HEK293 (cell line): ENCODE data around the gene PDHB.

Source experiments
- CTCF ChIA-PET: fragments of 350-600 bp; formaldehyde crosslinking; extraction: SDS; loops from one replicate; lab custom pipeline; 2021; ENCODE audit warnings: antibody characterized with exemption; lab: Yijun Ruan, JAX
- POLR2A ChIA-PET: fragments of 300-600 bp; formaldehyde crosslinking; extraction: SDS; loops from one replicate; lab custom pipeline; 2020; ENCODE audit warnings: antibody characterized with exemption, inconsistent platforms; lab: Yijun Ruan, JAX
- H3K27ac ChIP-seq: fragments of 200-500 bp; sonication (Bioruptor generic); 2 replicates; pipeline ENCODE4 v1.5.1; 2014; ENCODE audit warnings: low read depth, low read length, control low read depth, inconsistent platforms; ENCODE audit errors: extremely low read depth
- H3K36me3 ChIP-seq, 2 experiments: fragments of 200-500 bp in 1 of 2; sonication (Bioruptor generic) in 1 of 2; 1 replicate in 1 of 2; 2 replicates in 1 of 2; pipeline ENCODE4 v1.5.1; 2014 to 2017; ENCODE audit warnings: inconsistent platforms in 2 of 2, low read length in 2 of 2; ENCODE audit not compliant: control insufficient read depth in 2 of 2, insufficient read depth in 1 of 2
- H3K4me1 ChIP-seq: fragments of 200-500 bp; sonication (Bioruptor generic); 2 replicates; pipeline ENCODE4 v1.5.1; 2014; ENCODE audit warnings: mild to moderate bottlenecking, low read length, inconsistent platforms; ENCODE audit not compliant: control insufficient read depth, insufficient read depth
- H3K4me3 ChIP-seq: 2 replicates; pipeline ENCODE4 v1.5.1; 2011; ENCODE audit warnings: low read depth, mild to moderate bottlenecking, control low read depth, low read length, moderate library complexity
- H3K9me3 ChIP-seq: fragments of 200-500 bp; sonication (Bioruptor generic); 2 replicates; pipeline ENCODE4 v1.5.1; 2014; ENCODE audit warnings: low read depth, low read length, inconsistent platforms; ENCODE audit not compliant: control insufficient read depth, insufficient read depth
- GLI4 ChIP-seq: fragments of 450-650 bp; formaldehyde crosslinking; IDR thresholded peaks from 2 replicates; pipeline ENCODE4 v1.5.1; 2016; ENCODE audit warnings: missing biosample characterization, missing genetic modification characterization
- TRIM28 ChIP-seq: IDR thresholded peaks from 2 replicates; pipeline ENCODE4 v1.6.1; 2011; ENCODE audit warnings: low read length, control low read depth, borderline replicate concordance
- ZBTB48 ChIP-seq: fragments of 450-650 bp; formaldehyde crosslinking; IDR thresholded peaks from 2 replicates; pipeline ENCODE4 v1.5.1; 2016; ENCODE audit warnings: missing biosample characterization, missing genetic modification characterization
- ZBTB49 ChIP-seq: fragments of 450-650 bp; formaldehyde crosslinking; IDR thresholded peaks from 2 replicates; pipeline ENCODE4 v1.5.1; 2016; ENCODE audit warnings: missing biosample characterization, missing genetic modification characterization, low read depth
- ZFP37 ChIP-seq: fragments of 450-650 bp; formaldehyde crosslinking; IDR thresholded peaks from 2 replicates; pipeline ENCODE4 v1.5.1; 2016; ENCODE audit warnings: missing biosample characterization, missing genetic modification characterization
- ZNF16 ChIP-seq: fragments of 450-650 bp; formaldehyde crosslinking; IDR thresholded peaks from 2 replicates; pipeline ENCODE4 v1.5.1; 2016; ENCODE audit warnings: low read depth, missing biosample characterization, missing genetic modification characterization
- ZNF184 ChIP-seq: fragments of 450-650 bp; IDR thresholded peaks from 2 replicates; pipeline ENCODE4 v1.5.1; 2018; ENCODE audit warnings: missing biosample characterization, mild to moderate bottlenecking, missing genetic modification characterization
- ZNF302 ChIP-seq: fragments of 450-650 bp; formaldehyde crosslinking; IDR thresholded peaks from 2 replicates; pipeline ENCODE4 v1.5.1; 2016; ENCODE audit warnings: missing biosample characterization, missing genetic modification characterization, low read depth
- ZNF37A ChIP-seq: fragments of 450-650 bp; IDR thresholded peaks from 2 replicates; pipeline ENCODE4 v1.5.1; 2018; ENCODE audit warnings: missing biosample characterization, missing genetic modification characterization
- ZNF423 ChIP-seq: fragments of 450-650 bp; formaldehyde crosslinking; IDR thresholded peaks from 2 replicates; pipeline ENCODE4 v1.5.1; 2016; ENCODE audit warnings: missing biosample characterization, missing genetic modification characterization
- ZNF488 ChIP-seq: fragments of 450-650 bp; formaldehyde crosslinking; IDR thresholded peaks from 2 replicates; pipeline ENCODE4 v1.5.1; 2016; ENCODE audit warnings: missing biosample characterization, missing genetic modification characterization
- ZNF501 ChIP-seq: fragments of 450-650 bp; formaldehyde crosslinking; IDR thresholded peaks from 2 replicates; pipeline ENCODE4 v1.5.1; 2016; ENCODE audit warnings: missing biosample characterization, missing genetic modification characterization
- ZNF560 ChIP-seq: fragments of 450-650 bp; formaldehyde crosslinking; IDR thresholded peaks from 2 replicates; pipeline ENCODE4 v1.5.1; 2017; ENCODE audit warnings: missing biosample characterization, missing genetic modification characterization, borderline replicate concordance
- ZNF571 ChIP-seq: fragments of 450-650 bp; formaldehyde crosslinking; IDR thresholded peaks from 2 replicates; pipeline ENCODE4 v1.5.0; 2017; ENCODE audit warnings: missing biosample characterization, missing genetic modification characterization
- ZNF629 ChIP-seq: fragments of 450-650 bp; formaldehyde crosslinking; IDR thresholded peaks from 2 replicates; pipeline ENCODE4 v1.5.1; 2017; ENCODE audit warnings: missing biosample characterization, missing genetic modification characterization
- ZNF704 ChIP-seq: fragments of 450-650 bp; formaldehyde crosslinking; IDR thresholded peaks from 2 replicates; pipeline ENCODE4 v1.5.1; 2016; ENCODE audit warnings: missing biosample characterization, missing genetic modification characterization
- ZNF707 ChIP-seq: fragments of 450-650 bp; formaldehyde crosslinking; IDR thresholded peaks from 2 replicates; pipeline ENCODE4 v1.5.1; 2016; ENCODE audit warnings: missing biosample characterization, missing genetic modification characterization
- ZSCAN30 ChIP-seq: fragments of 450-650 bp; IDR thresholded peaks from 2 replicates; pipeline ENCODE4 v1.5.1; 2018; ENCODE audit warnings: missing biosample characterization, mild to moderate bottlenecking, missing genetic modification characterization, moderate library complexity

Gene PDHB

GRCh38 chr3:58377750-58378149, 55.9 kb downstream of the PDHB start:
- TF ChIP-seq ZBTB48 (tag by site-specific recombination) (no peak), ZNF704 (tag by site-specific recombination) (no peak), ZNF423 (tag by site-specific recombination) (no peak), ZNF629 (tag by site-specific recombination) (no peak), ZSCAN30 (tag by site-specific recombination) (no peak), ZFP37 (tag by site-specific recombination) (no peak), ZNF302 (tag by site-specific recombination) (no peak), ZNF488 (no peak), ZNF707 (tag by site-specific recombination) (no peak), ZNF571 (tag by site-specific recombination) (no peak), TRIM28 (no peak), ZNF16 (no peak), ZNF184 (no peak), ZNF560 (tag by site-specific recombination) (no peak), GLI4 (tag by site-specific recombination) (no peak), ZNF37A (tag by site-specific recombination) (no peak), ZNF501 (tag by site-specific recombination) (no peak), ZBTB49 (tag by site-specific recombination) (no peak)
- ChIA-PET CTCF (no interaction called here), POLR2A (no interaction called here)

More at GRCh38 chr3:58377750-58378149, 55.9 kb downstream of the PDHB start:
- 0 out of 2 replicates have a peak, but pooled peaks cover 2% of the 10 kb centered on the region for H3K4me1 ChIP-seq
- H3K9me3 ChIP-seq, result no peaks in the 10 kb centered on the region
- H3K4me3 ChIP-seq, result no peak overlapping the region
- peaks cover 0 to 3% of the 10 kb centered on the region in 2 experiments; a peak in 1 of 3 replicates for H3K36me3 ChIP-seq
- H3K27ac ChIP-seq, result no peak overlapping the region
